ENCODE results near the gene KSR2. TPM values are rescaled to one million over a fixed set of nuclear protein-coding genes. Genes with fewer than 3 reads are reported as not detected.

The KSR2 gene
- total and polyA plus RNA-seq, 2 of the 4 experiments (the other 2 are of a cell fraction), result not detected

DNA sequence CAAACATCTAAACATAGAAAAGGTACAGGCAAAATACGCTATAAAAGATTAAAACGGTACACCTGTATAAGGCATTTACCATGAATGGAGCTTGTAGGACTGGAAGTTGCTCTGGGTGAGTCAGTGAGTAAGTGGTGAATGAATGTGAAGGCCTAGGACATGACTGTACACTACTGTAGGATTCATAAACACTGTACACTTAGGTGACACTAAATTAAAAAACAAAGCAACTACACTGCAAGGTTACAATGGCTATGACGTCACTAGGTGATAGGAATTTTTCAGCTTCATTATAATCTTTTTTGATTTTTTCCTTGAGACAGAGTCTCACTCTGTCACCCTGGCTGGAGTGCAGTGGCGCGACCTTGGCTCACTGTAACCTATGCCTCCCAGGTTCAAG, 269.2 kb downstream of the KSR2 start:
- Histone ChIP-seq H4K20me1 (ENCODE audit: insufficient read depth, low read length) (no peaks in the 10 kb centered on the region), H2AK5ac (ENCODE audit: low read depth, low read length) (no peak overlapping the region), H3K9ac (ENCODE audit: low read depth, low read length) (no peak overlapping the region), H2BK15ac (ENCODE audit: low read depth, low read length) (no peak overlapping the region), H2BK20ac (ENCODE audit: low read depth, low read length) (no peak overlapping the region), H3K18ac (ENCODE audit: low read depth, low read length) (no peak overlapping the region), H4K5ac (ENCODE audit: low read depth, low read length) (no peak overlapping the region), H4K8ac (ENCODE audit: low read depth in 2 of 2, low read length in 2 of 2) (no peak overlapping the region), H2BK120ac (ENCODE audit: low read depth, low read length) (no peak overlapping the region), H3K4ac (ENCODE audit: low read depth, low read length) (no peak overlapping the region), H3K56ac (ENCODE audit: extremely low read depth, insufficient read depth, low read length) (no peak overlapping the region), H2AFZ (replicated peaks; ENCODE audit: low read length, poor library complexity) (no peak overlapping the region), H3K36me3 (ENCODE audit: control insufficient read depth, insufficient read depth, low read length) (no peaks in the 10 kb centered on the region), H3K14ac (replicated peaks; ENCODE audit: low read depth, low read length) (no peak overlapping the region), H3K23ac (ENCODE audit: low read depth, low read length) (no peak overlapping the region), H4K91ac (ENCODE audit: insufficient read depth, low read depth, low read length) (no peak overlapping the region), H2AK9ac (replicated peaks; ENCODE audit: low read depth, low read length, poor library complexity) (no peak overlapping the region), H2BK5ac (ENCODE audit: low read depth, low read length, poor library complexity, severe bottlenecking) (no peak overlapping the region), H3K9me1 (ENCODE audit: insufficient read depth, low read length) (no peaks in the 10 kb centered on the region), H3K4me3 (ENCODE audit: insufficient read depth, low read depth, low read length) (no peak overlapping the region), H3K4me2 (ENCODE audit: low read depth, low read length) (no peak overlapping the region), H3K79me1 (ENCODE audit: low read depth in 1 of 2, low read length in 2 of 2) (no peaks in the 10 kb centered on the region), H3K27me3 (ENCODE audit: control insufficient read depth, insufficient read depth, low read length) (no peaks in the 10 kb centered on the region), H3K9me3 (ENCODE audit: control insufficient read depth, insufficient read depth, low read length) (peaks cover 25% of the 10 kb centered on the region), H3K4me1 (ENCODE audit: control insufficient read depth, insufficient read depth, low read length) (no peaks in the 10 kb centered on the region), H3K27ac (ENCODE audit: insufficient read depth, low read length) (no peak overlapping the region)
- intact Hi-C loops (cut with micrococcal nuclease) (no loop called here), dilution Hi-C loops (cut with HindIII; ENCODE audit: low sequenced_read_pairs, unreplicated experiment) (no loop called here), in situ Hi-C loops (cut with MboI; ENCODE audit: low sequenced_read_pairs) (no loop called here)
- BruUV-seq (replicated peaks), result no TSS peak
- no peak for DNase-seq
- ChIA-PET POLR2A (ENCODE audit: unreplicated experiment) (no interaction called here), CTCF (no interaction called here)
- TF ChIP-seq NFE2L2 (IDR thresholded peaks at IDR 0.05; ENCODE audit: low read depth, low read length) (no peak), SMC3 (IDR thresholded peaks at IDR 0.05; ENCODE audit: low read depth, low read length) (no peak), MXI1 (IDR thresholded peaks at IDR 0.05; ENCODE audit: borderline replicate concordance, low read depth, low read length) (no peak), CHD1 (IDR thresholded peaks at IDR 0.05; ENCODE audit: low read depth, low read length) (no peak), MAFK (IDR thresholded peaks at IDR 0.05; ENCODE audit: low read depth, low read length) (no peak)
- TF ChIP-seq, protein P1, sequence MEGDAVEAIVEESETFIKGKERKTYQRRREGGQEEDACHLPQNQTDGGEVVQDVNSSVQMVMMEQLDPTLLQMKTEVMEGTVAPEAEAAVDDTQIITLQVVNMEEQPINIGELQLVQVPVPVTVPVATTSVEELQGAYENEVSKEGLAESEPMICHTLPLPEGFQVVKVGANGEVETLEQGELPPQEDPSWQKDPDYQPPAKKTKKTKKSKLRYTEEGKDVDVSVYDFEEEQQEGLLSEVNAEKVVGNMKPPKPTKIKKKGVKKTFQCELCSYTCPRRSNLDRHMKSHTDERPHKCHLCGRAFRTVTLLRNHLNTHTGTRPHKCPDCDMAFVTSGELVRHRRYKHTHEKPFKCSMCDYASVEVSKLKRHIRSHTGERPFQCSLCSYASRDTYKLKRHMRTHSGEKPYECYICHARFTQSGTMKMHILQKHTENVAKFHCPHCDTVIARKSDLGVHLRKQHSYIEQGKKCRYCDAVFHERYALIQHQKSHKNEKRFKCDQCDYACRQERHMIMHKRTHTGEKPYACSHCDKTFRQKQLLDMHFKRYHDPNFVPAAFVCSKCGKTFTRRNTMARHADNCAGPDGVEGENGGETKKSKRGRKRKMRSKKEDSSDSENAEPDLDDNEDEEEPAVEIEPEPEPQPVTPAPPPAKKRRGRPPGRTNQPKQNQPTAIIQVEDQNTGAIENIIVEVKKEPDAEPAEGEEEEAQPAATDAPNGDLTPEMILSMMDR (conservative IDR thresholded peaks at IDR 0.05; ENCODE audit: low read depth, low read length), result no peak
- WGBS, 2 experiments (ENCODE audit: extremely low coverage in 2 of 2, insufficient read length in 1 of 2), result no CpG with 5 or more reads among the region's 5 CpGs
- ATAC-seq (ENCODE audit: low read depth), result no peak

Data from IMR-90 (cell line).